HepG2 (cell line): ENCODE data around the gene SLC25A19. TPM values are rescaled to one million over a fixed set of nuclear protein-coding genes. Genes with fewer than 3 reads are reported as not detected.

Experiments used
- EHMT2 ChIP-seq: fragments of 200-600 bp; sonication (generic); IDR thresholded peaks from 2 replicates; pipeline ENCODE4 v1.7.0; 2017; ENCODE audit warnings: antibody characterized with exemption, low read depth, low read length, borderline replicate concordance
- GATAD2A ChIP-seq: IDR thresholded peaks from 2 replicates; pipeline ENCODE4 v1.6.1; 2016
- HMG20A ChIP-seq: IDR thresholded peaks from 2 replicates; pipeline ENCODE4 v1.6.1; 2016; ENCODE audit warnings: borderline replicate concordance
- KAT8 ChIP-seq: IDR thresholded peaks from 2 replicates; pipeline ENCODE4 v1.6.1; 2016; ENCODE audit warnings: missing genetic modification reagents, missing compliant biosample characterization
- MAF1 ChIP-seq: sonication (generic); formaldehyde crosslinking; IDR thresholded peaks from 2 replicates; pipeline ENCODE4 v1.5.0; 2020; ENCODE audit warnings: missing genetic modification reagents, borderline replicate concordance
- NFE2L2 ChIP-seq: fragments of 150-350 bp; IDR thresholded peaks from 2 replicates; pipeline ENCODE4 v1.6.1; 2014; ENCODE audit warnings: low read length
- NR2F2 ChIP-seq: IDR thresholded peaks from 2 replicates; pipeline ENCODE4 v1.6.1; 2012; ENCODE audit warnings: low read depth, inconsistent platforms, borderline replicate concordance
- ONECUT2 ChIP-seq: sonication (generic); formaldehyde crosslinking; IDR thresholded peaks from 2 replicates; pipeline ENCODE4 v1.4.0; 2020; ENCODE audit warnings: missing genetic modification reagents
- RFXAP ChIP-seq: sonication (generic); formaldehyde crosslinking; IDR thresholded peaks from 2 replicates; pipeline ENCODE4 v1.4.0; 2020; ENCODE audit warnings: missing genetic modification reagents, borderline replicate concordance
- SAP130 ChIP-seq: IDR thresholded peaks from 2 replicates; pipeline ENCODE4 v1.6.1; 2016; ENCODE audit warnings: low read depth
- TEAD3 ChIP-seq: optimal IDR thresholded peaks from 2 replicates; pipeline ENCODE3; 2016; ENCODE audit warnings: borderline replicate concordance
- YEATS2 ChIP-seq: sonication (generic); formaldehyde crosslinking; IDR thresholded peaks from 2 replicates; pipeline ENCODE4 v1.4.0; 2020; ENCODE audit warnings: missing genetic modification reagents, borderline replicate concordance
- ZKSCAN8 ChIP-seq: IDR thresholded peaks from 2 replicates; pipeline ENCODE4 v1.6.1; 2016; ENCODE audit warnings: borderline replicate concordance, missing genetic modification reagents, missing compliant biosample characterization
- ZNF225 ChIP-seq: sonication (generic); formaldehyde crosslinking; IDR thresholded peaks from 2 replicates; pipeline ENCODE4 v1.4.0; 2020; ENCODE audit warnings: mild to moderate bottlenecking, missing genetic modification reagents
- ZNF3 ChIP-seq: IDR thresholded peaks from 2 replicates; pipeline ENCODE4 v1.7.0; 2017; ENCODE audit warnings: inconsistent platforms
- ZNF543 ChIP-seq: sonication (generic); formaldehyde crosslinking; IDR thresholded peaks from 2 replicates; pipeline ENCODE4 v1.4.0; 2020; ENCODE audit warnings: mild to moderate bottlenecking, missing genetic modification reagents
- ZNF556 ChIP-seq: sonication (generic); formaldehyde crosslinking; IDR thresholded peaks from 2 replicates; pipeline ENCODE4 v1.4.0; 2020; ENCODE audit warnings: mild to moderate bottlenecking, missing genetic modification reagents, borderline replicate concordance
- ZNF737 ChIP-seq: sonication (generic); formaldehyde crosslinking; IDR thresholded peaks from 2 replicates; pipeline ENCODE4 v1.5.0; 2020; ENCODE audit warnings: missing genetic modification reagents, mild to moderate bottlenecking, borderline replicate concordance
- ZNF781 ChIP-seq: sonication (generic); formaldehyde crosslinking; IDR thresholded peaks from 2 replicates; pipeline ENCODE4 v1.5.1; 2020; ENCODE audit warnings: borderline replicate concordance, mild to moderate bottlenecking, missing genetic modification reagents; ENCODE audit errors: not compliant biosample characterization
- ZNF788 ChIP-seq: sonication (generic); formaldehyde crosslinking; IDR thresholded peaks from 2 replicates; pipeline ENCODE4 v1.5.0; 2020; ENCODE audit warnings: mild to moderate bottlenecking, missing genetic modification reagents, borderline replicate concordance
- ZNF839 ChIP-seq: sonication (generic); formaldehyde crosslinking; IDR thresholded peaks from 2 replicates; pipeline ENCODE4 v1.4.0; 2020; ENCODE audit warnings: missing genetic modification reagents, mild to moderate bottlenecking, borderline replicate concordance
- ZNF841 ChIP-seq: sonication (generic); formaldehyde crosslinking; IDR thresholded peaks from 2 replicates; pipeline ENCODE4 v1.8.1; 2023; ENCODE audit warnings: missing genetic modification reagents, borderline replicate concordance
- ZSCAN9 ChIP-seq: IDR thresholded peaks from 2 replicates; pipeline ENCODE4 v1.6.1; 2016; ENCODE audit warnings: borderline replicate concordance
- polyA plus RNA-seq, 8 experiments: library from polyadenylated mRNA; depleted of rRNA in 3 of 8; stranded (reverse) in 7 of 8; unstranded in 1 of 8; fragments of >200 nt; fragmentation: Illumina TruSeq in 4 of 8; extraction: Trizol in 4 of 8; gene quantifications; 2 replicates each; pipeline versions ENCODE4 v1.2.1 to v1.2.3, GENCODE V29; 2011 to 2016; ENCODE audit warnings: low read depth in 4 of 8, missing spikeins in 1 of 8, mixed read lengths in 1 of 8; ENCODE audit not compliant: insufficient read depth in 1 of 8
- total RNA-seq, 5 experiments: library from RNA; depleted of rRNA; stranded (reverse); fragments of >200 nt; fragmentation: Illumina TruSeq; extraction: Trizol; gene quantifications; 2 replicates each; pipeline ENCODE4 v1.2.3, GENCODE V29; 2016; ENCODE audit warnings: low read depth in 1 of 5
- TF ChIP-seq, protein P1 (sequence below), 2 experiments: sonication (generic) in 1 of 2; formaldehyde crosslinking in 1 of 2; IDR thresholded peaks; 2 replicates each; pipeline versions ENCODE4 v1.5.1 to v1.6.1; 2011 to 2020; ENCODE audit warnings: borderline replicate concordance in 1 of 2, low read depth in 1 of 2, low read length in 1 of 2, mild to moderate bottlenecking in 1 of 2, missing genetic modification reagents in 1 of 2, moderate library complexity in 1 of 2
- TF ChIP-seq, protein P2 (sequence below): sonication (generic); formaldehyde crosslinking; IDR thresholded peaks from 2 replicates; pipeline ENCODE4 v1.8.0; 2022; ENCODE audit warnings: missing genetic modification reagents, mild to moderate bottlenecking, inconsistent platforms, borderline replicate concordance
- TF ChIP-seq, protein P3 (sequence below): sonication (generic); formaldehyde crosslinking; conservative IDR thresholded peaks from 2 replicates; pipeline ENCODE4 v1.8.1; 2023; ENCODE audit warnings: missing genetic modification reagents

Gene SLC25A19
- total and polyA plus RNA-seq, 2 of the 13 experiments (the other 11 are each of a cell fraction or from before 2014, with no cell fraction given), result 24.4 to 41.4 TPM

DNA sequence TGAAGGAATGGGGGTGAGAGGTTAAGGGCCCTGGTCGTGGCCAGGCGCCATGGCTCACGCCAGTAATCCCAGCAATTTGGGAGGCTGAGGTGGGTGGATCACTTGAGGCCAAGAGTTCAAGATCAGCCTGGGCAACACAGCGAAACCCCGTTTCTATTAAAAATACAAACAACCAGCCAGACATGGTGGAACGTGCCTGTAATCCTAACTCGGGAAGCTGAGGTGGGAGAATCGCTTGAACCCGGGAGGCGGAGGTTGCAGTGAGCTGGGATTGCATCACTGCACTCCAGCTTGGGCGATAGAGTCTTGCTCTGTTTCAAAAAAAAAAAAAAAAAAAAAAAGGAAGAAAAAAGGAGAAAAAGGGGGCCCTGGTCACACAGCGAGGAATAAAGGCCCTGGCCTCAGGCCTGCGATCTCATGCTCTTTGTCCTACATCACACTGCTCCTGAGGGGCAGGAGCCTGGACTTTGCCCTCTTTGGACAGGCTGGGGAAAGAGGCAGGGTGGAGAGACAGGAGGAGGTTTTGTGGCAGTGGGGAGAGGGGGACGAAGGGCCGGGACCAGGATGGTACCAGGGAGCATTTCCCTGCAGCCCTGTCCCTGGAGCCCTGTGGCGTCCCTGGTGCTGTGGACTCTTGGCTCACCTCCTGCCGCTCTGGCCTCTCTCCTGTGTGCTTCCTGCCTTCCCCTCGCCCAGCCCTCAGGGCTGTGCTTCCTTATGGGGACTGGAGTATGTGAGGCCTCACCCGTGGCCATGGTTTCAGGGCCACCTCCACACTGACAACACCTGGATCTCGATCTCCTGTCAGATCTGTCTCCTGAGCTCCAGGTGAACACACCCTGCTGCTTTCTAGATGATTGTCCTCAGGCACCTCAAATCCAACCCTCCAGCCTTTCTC lies 19.7 kb upstream of the SLC25A19 start (continued):
- TF ChIP-seq NFE2L2, result no peak
- no peak for TF ChIP-seq MAF1 (CRISPR knock-in tag)
- no peak for TF ChIP-seq ONECUT2 (CRISPR knock-in tag)
- peak; percentile 90 for TF ChIP-seq ZNF543 (CRISPR knock-in tag)
- peak; percentile 31; the same call in 1 of the 2 replicates for TF ChIP-seq RFXAP
- TF ChIP-seq ZNF788, result peak; percentile 92; the same call in 1 of the 2 replicates
- peak; percentile 65; the same call in 1 of the 2 replicates for TF ChIP-seq EHMT2
- TF ChIP-seq ZNF3, result no peak; the same call in none of the 2 replicates
- TF ChIP-seq SAP130, result peak; percentile 85
- no peak for TF ChIP-seq TEAD3 (CRISPR knock-in tag)
- TF ChIP-seq ZKSCAN8 (CRISPR knock-in tag), result peak; percentile 86; the same call in 1 of the 2 replicates
- peak; percentile 91 for TF ChIP-seq ZSCAN9
- TF ChIP-seq GATAD2A (CRISPR knock-in tag), result peak; percentile 88
- peak; percentile 78 for TF ChIP-seq KAT8
- peak; percentile 48; the same call in 1 of the 2 replicates for TF ChIP-seq HMG20A (CRISPR knock-in tag)
- peak; percentile 95; the same call in 1 of the 2 replicates for TF ChIP-seq ZNF556
- no peak; the same call in 1 of the 2 replicates for TF ChIP-seq NR2F2
- TF ChIP-seq ZNF839 (CRISPR knock-in tag), result 0 out of 2 replicates have a peak, but pooled peaks have one; percentile 47
- TF ChIP-seq ZNF841 (CRISPR knock-in tag), result no peak
- TF ChIP-seq YEATS2 (CRISPR knock-in tag), result peak; percentile 88
- TF ChIP-seq ZNF225 (CRISPR knock-in tag), result peak; percentile 48
- TF ChIP-seq, protein P1, sequence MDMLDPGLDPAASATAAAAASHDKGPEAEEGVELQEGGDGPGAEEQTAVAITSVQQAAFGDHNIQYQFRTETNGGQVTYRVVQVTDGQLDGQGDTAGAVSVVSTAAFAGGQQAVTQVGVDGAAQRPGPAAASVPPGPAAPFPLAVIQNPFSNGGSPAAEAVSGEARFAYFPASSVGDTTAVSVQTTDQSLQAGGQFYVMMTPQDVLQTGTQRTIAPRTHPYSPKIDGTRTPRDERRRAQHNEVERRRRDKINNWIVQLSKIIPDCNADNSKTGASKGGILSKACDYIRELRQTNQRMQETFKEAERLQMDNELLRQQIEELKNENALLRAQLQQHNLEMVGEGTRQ (IDR thresholded peaks at IDR 0.05; ENCODE audit: low read depth, low read length), result no peak
- TF ChIP-seq, protein P1 (CRISPR knock-in tag; IDR thresholded peaks at IDR 0.05; ENCODE audit: borderline replicate concordance), result no peak
- TF ChIP-seq, protein P2, sequence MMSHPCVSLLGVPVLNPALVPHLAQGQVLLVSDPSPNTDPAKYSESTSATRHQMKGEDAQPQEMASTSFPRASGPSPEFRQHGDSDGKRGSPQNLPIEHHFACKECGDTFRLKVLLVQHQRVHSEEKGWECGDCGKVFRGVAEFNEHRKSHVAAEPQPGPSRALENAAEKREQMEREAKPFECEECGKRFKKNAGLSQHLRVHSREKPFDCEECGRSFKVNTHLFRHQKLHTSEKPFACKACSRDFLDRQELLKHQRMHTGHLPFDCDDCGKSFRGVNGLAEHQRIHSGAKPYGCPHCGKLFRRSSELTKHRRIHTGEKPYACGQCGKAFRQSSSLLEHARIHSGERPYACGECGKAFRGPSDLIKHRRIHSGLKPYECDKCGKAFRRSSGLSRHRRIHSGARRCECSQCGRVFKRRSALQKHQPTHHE (CRISPR knock-in tag), result 0 out of 2 replicates have a peak, but pooled peaks have one; percentile 16
- TF ChIP-seq, protein P3, sequence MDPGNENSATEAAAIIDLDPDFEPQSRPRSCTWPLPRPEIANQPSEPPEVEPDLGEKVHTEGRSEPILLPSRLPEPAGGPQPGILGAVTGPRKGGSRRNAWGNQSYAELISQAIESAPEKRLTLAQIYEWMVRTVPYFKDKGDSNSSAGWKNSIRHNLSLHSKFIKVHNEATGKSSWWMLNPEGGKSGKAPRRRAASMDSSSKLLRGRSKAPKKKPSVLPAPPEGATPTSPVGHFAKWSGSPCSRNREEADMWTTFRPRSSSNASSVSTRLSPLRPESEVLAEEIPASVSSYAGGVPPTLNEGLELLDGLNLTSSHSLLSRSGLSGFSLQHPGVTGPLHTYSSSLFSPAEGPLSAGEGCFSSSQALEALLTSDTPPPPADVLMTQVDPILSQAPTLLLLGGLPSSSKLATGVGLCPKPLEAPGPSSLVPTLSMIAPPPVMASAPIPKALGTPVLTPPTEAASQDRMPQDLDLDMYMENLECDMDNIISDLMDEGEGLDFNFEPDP (CRISPR knock-in tag), result no peak
- no peak for TF ChIP-seq ZNF781
- TF ChIP-seq ZNF737, result no peak
